Endothelial cell (in vitro differentiated cells): ENCODE results near the gene TEX14. TPM values are rescaled to one million over a fixed set of nuclear protein-coding genes. Genes with fewer than 3 reads are reported as not detected.

Source experiments
- DNase-seq: peaks from one replicate; pipeline ENCODE4 v3.0.0; 2021; ENCODE audit warnings: low spot score
- H3K27ac Mint-ChIP-seq: one replicate; pipeline ENCODE4 v1.8.0; 2021; ENCODE audit warnings: mixed read lengths, inconsistent platforms; ENCODE audit not compliant: unreplicated experiment
- H3K27me3 Mint-ChIP-seq: one replicate; pipeline ENCODE4 v1.8.0; 2021; ENCODE audit warnings: mild to moderate bottlenecking, moderate library complexity, mixed read lengths, inconsistent platforms; ENCODE audit not compliant: unreplicated experiment
- H3K36me3 Mint-ChIP-seq: one replicate; pipeline ENCODE4 v1.8.0; 2021; ENCODE audit warnings: mild to moderate bottlenecking, low read depth, mixed read lengths, inconsistent platforms; ENCODE audit not compliant: unreplicated experiment
- H3K4me1 Mint-ChIP-seq: one replicate; pipeline ENCODE4 v1.8.0; 2021; ENCODE audit warnings: mild to moderate bottlenecking, mixed read lengths, inconsistent platforms; ENCODE audit not compliant: unreplicated experiment
- H3K4me3 Mint-ChIP-seq: one replicate; pipeline ENCODE4 v1.8.0; 2021; ENCODE audit warnings: mild to moderate bottlenecking, mixed read lengths, inconsistent platforms; ENCODE audit not compliant: unreplicated experiment
- H3K9me3 Mint-ChIP-seq: one replicate; pipeline ENCODE4 v1.8.0; 2021; ENCODE audit warnings: mixed read lengths, inconsistent platforms; ENCODE audit not compliant: unreplicated experiment
- total RNA-seq: library from RNA; stranded (reverse); fragmentation: NEBNext Ultra II Directional; extraction: Animal tissue kit (Norgen Biotek cat#: 25700); gene quantifications from one replicate; pipeline ENCODE4 v1.2.1, GENCODE V29; 2021; ENCODE audit not compliant: unreplicated experiment
- TF ChIP-seq, protein P1 (sequence below): fragments of 200-600 bp; sonication (generic); IDR thresholded peaks from one replicate; pipeline ENCODE4 v1.5.0; 2021; ENCODE audit warnings: antibody characterized with exemption; ENCODE audit not compliant: unreplicated experiment

Gene TEX14
- total RNA-seq, 1 donor from 2014 or later: 0.21 TPM

GRCh38 chr17:58605470-58605869, 86.4 kb downstream of the TEX14 start:
- Mint-ChIP-seq H3K36me3 (no peaks in the 10 kb centered on the region), H3K27me3 (peaks cover 7% of the 10 kb centered on the region), H3K27ac (no peak overlapping the region), H3K4me3 (no peak overlapping the region), H3K9me3 (no peaks in the 10 kb centered on the region), H3K4me1 (peaks cover 2% of the 10 kb centered on the region)
- no peak for DNase-seq
- TF ChIP-seq, protein P1, sequence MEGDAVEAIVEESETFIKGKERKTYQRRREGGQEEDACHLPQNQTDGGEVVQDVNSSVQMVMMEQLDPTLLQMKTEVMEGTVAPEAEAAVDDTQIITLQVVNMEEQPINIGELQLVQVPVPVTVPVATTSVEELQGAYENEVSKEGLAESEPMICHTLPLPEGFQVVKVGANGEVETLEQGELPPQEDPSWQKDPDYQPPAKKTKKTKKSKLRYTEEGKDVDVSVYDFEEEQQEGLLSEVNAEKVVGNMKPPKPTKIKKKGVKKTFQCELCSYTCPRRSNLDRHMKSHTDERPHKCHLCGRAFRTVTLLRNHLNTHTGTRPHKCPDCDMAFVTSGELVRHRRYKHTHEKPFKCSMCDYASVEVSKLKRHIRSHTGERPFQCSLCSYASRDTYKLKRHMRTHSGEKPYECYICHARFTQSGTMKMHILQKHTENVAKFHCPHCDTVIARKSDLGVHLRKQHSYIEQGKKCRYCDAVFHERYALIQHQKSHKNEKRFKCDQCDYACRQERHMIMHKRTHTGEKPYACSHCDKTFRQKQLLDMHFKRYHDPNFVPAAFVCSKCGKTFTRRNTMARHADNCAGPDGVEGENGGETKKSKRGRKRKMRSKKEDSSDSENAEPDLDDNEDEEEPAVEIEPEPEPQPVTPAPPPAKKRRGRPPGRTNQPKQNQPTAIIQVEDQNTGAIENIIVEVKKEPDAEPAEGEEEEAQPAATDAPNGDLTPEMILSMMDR: no peak

GRCh38 chr17:58601976-58602375, 89.9 kb downstream of the TEX14 start:
- Mint-ChIP-seq H3K4me3 (no peak overlapping the region), H3K27me3 (peaks cover 4% of the 10 kb centered on the region), H3K36me3 (no peaks in the 10 kb centered on the region), H3K9me3 (no peaks in the 10 kb centered on the region), H3K4me1 (no peaks in the 10 kb centered on the region), H3K27ac (no peak overlapping the region)
- TF ChIP-seq, protein P1: no peak
- no peak for DNase-seq

DNA sequence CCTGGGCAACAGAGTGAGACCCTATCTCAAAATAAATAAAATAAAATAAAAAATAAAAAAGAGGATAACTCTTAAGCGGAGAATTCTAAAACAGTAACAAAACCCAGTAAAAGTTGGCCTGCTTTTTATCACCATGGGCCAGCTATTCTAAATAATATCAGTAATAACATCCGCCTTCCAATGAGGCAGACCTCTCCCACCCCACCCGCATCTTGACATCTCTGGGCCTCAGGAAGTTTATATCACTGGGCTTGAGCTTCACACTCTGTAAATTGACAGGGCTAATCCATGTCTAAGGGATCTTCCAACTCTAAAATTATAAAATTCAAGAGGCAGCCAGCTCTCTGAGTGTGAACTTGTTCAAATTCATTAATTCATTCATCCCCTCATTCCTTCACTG, 94.5 kb downstream of the TEX14 start:
- Mint-ChIP-seq H3K27ac (no peak overlapping the region), H3K27me3 (peaks cover 2% of the 10 kb centered on the region), H3K4me3 (no peak overlapping the region), H3K9me3 (no peaks in the 10 kb centered on the region), H3K36me3 (no peaks in the 10 kb centered on the region), H3K4me1 (no peaks in the 10 kb centered on the region)
- DNase-seq: no peak
- TF ChIP-seq, protein P1: no peak

- Mint-ChIP-seq H3K9me3 (no peaks in the 10 kb centered on the region), H3K4me3 (no peak overlapping the region), H3K4me1 (no peaks in the 10 kb centered on the region), H3K36me3 (no peaks in the 10 kb centered on the region), H3K27ac (no peak overlapping the region), H3K27me3 (peaks cover 2% of the 10 kb centered on the region)
- TF ChIP-seq, protein P1: no peak
- no peak for DNase-seq
These were observed 96.6 kb downstream of the TEX14 start for GRCh38 chr17:58595194-58595792.

DNA sequence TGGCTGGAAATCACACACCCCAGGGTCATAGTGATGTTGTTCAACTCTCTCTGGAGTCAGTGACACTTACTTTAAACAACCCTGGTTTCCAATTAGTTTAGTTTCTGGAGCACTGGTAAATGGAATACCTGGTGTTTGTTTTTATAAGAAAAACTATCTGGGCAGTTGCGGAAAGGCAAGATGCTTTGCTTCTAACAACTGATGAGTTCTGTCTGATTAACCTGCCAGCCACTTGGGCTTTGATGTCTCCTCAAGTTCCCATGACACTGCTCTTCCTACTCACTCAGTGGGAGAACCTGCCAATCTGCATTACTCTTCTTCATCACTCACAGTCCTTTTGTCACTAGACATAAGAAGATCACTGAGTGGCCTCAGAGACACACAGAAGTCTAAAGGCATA, 98.7 kb downstream of the TEX14 start:
- no peak overlapping the region for H3K27ac Mint-ChIP-seq
- H3K36me3 Mint-ChIP-seq: no peaks in the 10 kb centered on the region
- no peak for DNase-seq
- H3K27me3 Mint-ChIP-seq: no peaks in the 10 kb centered on the region
- H3K4me3 Mint-ChIP-seq: no peak overlapping the region
- H3K9me3 Mint-ChIP-seq: no peaks in the 10 kb centered on the region
- TF ChIP-seq, protein P1: no peak
- H3K4me1 Mint-ChIP-seq: no peaks in the 10 kb centered on the region
